ENCODE data around the gene CEP85L. TPM values are rescaled to one million over a fixed set of nuclear protein-coding genes. Genes with fewer than 3 reads are reported as not detected.

Gene CEP85L
- total and polyA plus RNA-seq, 2 of the 4 experiments (the other 2 are of a cell fraction), result 2.3 to 25.6 TPM

- no peak overlapping the region for H2BK15ac ChIP-seq (ENCODE audit: low read depth, low read length)
- H3K9ac ChIP-seq (ENCODE audit: low read depth, low read length), result no peak overlapping the region
- no peak overlapping the region for H3K4me3 ChIP-seq (ENCODE audit: insufficient read depth, low read depth, low read length)
- no peak overlapping the region for H3K4me2 ChIP-seq (ENCODE audit: low read depth, low read length)
- H4K8ac ChIP-seq (ENCODE audit: low read depth in 2 of 2, low read length in 2 of 2), result no peak overlapping the region
- H3K27ac ChIP-seq (ENCODE audit: insufficient read depth, low read length), result no peak overlapping the region
- H3K9me3 ChIP-seq (ENCODE audit: control insufficient read depth, insufficient read depth, low read length), result no peaks in the 10 kb centered on the region
- H3K27me3 ChIP-seq (ENCODE audit: control insufficient read depth, insufficient read depth, low read length), result no peaks in the 10 kb centered on the region
- DNase-seq, result no peak
- H3K9me1 ChIP-seq (ENCODE audit: insufficient read depth, low read length), result peaks cover 7% of the 10 kb centered on the region; the same call in 1 of the 2 replicates
- H3K14ac ChIP-seq (replicated peaks; ENCODE audit: low read depth, low read length), result no peak overlapping the region
- no peak overlapping the region for H3K4ac ChIP-seq (ENCODE audit: low read depth, low read length)
- no peak overlapping the region for H3K18ac ChIP-seq (ENCODE audit: low read depth, low read length)
- TF ChIP-seq CEBPB (IDR thresholded peaks at IDR 0.05; ENCODE audit: low read depth, low read length) (0 out of 2 replicates have a peak, but pooled peaks have one; percentile 41), ELK1 (IDR thresholded peaks at IDR 0.05; ENCODE audit: borderline replicate concordance, low read depth, low read length) (no peak), POLR2A (IDR thresholded peaks at IDR 0.05; ENCODE audit: low read depth, low read length) (no peak)
- H3K23ac ChIP-seq (ENCODE audit: low read depth, low read length), result no peak overlapping the region
- CTCF ChIA-PET, result no interaction called here
- no peak overlapping the region for H3K56ac ChIP-seq (ENCODE audit: extremely low read depth, insufficient read depth, low read length)
- no peak overlapping the region for H2BK120ac ChIP-seq (ENCODE audit: low read depth, low read length)
- dilution Hi-C loops (cut with HindIII; ENCODE audit: low sequenced_read_pairs, unreplicated experiment) (no loop called here), intact Hi-C loops (cut with micrococcal nuclease) (no loop called here), in situ Hi-C loops (cut with MboI; ENCODE audit: low sequenced_read_pairs) (loop anchor here (5.0 kb wide), 1 partner anchor 213 kb away; no protein-coding TSS in a partner anchor)
- H2BK20ac ChIP-seq (ENCODE audit: low read depth, low read length), result no peak overlapping the region
- POLR2A ChIA-PET (ENCODE audit: unreplicated experiment), result no interaction called here
- 90% methylated on average over 6 of the region's 10 CpGs; no CpG with 5 or more reads in 1 of the 2 experiments for whole genome bisulfite sequencing, 2 experiments (ENCODE audit: extremely low coverage in 2 of 2, insufficient read length in 1 of 2)
- peaks cover 6% of the 10 kb centered on the region; the same call in 1 of the 2 replicates for H3K36me3 ChIP-seq (ENCODE audit: control insufficient read depth, insufficient read depth, low read length)
- no peak overlapping the region for H4K5ac ChIP-seq (ENCODE audit: low read depth, low read length)
- H2AFZ ChIP-seq (replicated peaks; ENCODE audit: low read length, poor library complexity), result no peak overlapping the region
- ATAC-seq (ENCODE audit: low read depth), result no peak
- no TSS peak for BruUV-seq (replicated peaks)
- peaks cover 3 to 15% of the 10 kb centered on the region in 2 experiments; a peak in 3 of 4 replicates for H3K79me1 ChIP-seq (ENCODE audit: low read depth in 1 of 2, low read length in 2 of 2)
- H2AK9ac ChIP-seq (replicated peaks; ENCODE audit: low read depth, low read length, poor library complexity), result no peak overlapping the region
- no peak overlapping the region for H2AK5ac ChIP-seq (ENCODE audit: low read depth, low read length)
- no peak overlapping the region for H2BK5ac ChIP-seq (ENCODE audit: low read depth, low read length, poor library complexity, severe bottlenecking)
- H4K91ac ChIP-seq (ENCODE audit: insufficient read depth, low read depth, low read length), result no peak overlapping the region
- no peaks in the 10 kb centered on the region for H4K20me1 ChIP-seq (ENCODE audit: insufficient read depth, low read length)
- peaks cover 9% of the 10 kb centered on the region for H3K4me1 ChIP-seq (ENCODE audit: control insufficient read depth, insufficient read depth, low read length)
Measured at GRCh38 chr6:118500130-118501015, 151.0 kb downstream of the CEP85L start.
